ENCODE data around the gene TFIP11.

TFIP11 gene

DNA sequence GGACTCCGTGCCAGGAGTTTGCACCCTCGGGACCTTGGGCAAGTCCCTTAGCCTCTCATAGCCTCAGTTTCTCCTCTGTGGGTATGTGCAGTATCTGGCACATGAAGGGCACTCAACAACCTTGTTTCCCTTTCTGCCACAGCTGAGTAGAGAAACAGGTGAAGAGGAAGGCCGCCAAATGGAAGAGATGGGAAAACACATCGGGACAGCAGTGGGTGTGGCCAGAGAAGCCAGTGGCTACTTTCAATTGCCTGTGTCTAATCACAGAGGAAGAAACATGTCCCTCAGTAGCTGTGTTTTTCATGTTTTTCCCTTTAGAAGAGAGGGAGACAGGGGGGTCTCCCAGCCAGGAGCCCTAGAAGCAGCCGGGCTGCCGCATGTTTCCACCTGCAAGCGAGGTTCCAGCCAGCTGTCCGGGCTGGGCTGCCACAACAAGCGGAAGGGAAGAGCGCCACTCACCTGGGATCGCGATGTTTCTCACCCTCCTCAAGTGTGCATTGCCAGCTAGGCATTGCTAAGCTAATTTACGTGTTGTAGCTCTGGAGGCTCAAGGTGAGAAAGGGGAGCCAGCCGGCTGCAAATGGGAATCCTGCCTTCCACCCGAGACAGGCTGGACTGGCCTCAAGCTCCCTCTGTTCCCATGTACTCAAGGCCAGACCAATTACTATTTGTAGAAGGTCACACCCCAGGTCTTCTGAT is 66.5 kb downstream of the TFIP11 start:
- DNase-seq: no peak

- DNase-seq: no peak
Measured at GRCh38 chr22:26444777-26445176, 67.5 kb downstream of the TFIP11 start.

DNA sequence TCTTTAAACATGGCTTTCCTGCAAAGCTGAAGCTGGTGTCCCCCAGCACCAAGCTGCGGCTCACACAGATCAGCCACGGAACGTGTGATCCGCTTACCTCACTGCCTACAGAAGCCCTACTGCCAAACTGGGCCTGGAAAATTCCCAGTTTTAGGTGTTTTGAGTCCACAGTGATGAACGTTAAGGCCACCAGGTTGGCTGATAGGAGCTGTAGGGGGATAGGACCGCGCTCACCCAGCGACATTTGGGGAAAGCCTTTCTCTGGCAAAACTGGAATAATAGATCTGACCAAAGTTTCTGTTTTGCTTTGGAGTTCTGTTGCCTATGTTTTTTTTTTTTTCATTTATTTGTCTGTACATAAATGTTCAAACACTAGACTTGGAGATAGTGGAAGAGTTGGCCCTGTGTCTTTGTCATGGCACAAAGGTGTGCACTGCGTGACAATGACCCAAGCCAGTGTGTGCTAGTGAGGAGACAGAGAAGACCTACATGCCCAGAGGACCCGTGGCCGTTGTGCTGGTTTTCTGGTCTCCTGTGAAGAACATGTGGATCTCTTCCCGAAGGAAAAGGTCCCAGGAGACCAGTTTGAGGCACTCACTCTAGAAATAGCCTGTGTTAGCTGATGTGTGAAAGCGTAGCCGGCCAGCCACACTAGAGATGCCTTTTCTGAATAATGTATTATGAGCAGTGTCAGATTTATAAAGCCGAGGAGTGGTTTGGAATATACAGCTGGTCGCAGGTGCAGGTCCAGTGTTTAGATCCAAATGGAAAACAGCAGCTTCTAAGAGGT is 68.2 kb downstream of the TFIP11 start:
- DNase-seq: no peak

DNA sequence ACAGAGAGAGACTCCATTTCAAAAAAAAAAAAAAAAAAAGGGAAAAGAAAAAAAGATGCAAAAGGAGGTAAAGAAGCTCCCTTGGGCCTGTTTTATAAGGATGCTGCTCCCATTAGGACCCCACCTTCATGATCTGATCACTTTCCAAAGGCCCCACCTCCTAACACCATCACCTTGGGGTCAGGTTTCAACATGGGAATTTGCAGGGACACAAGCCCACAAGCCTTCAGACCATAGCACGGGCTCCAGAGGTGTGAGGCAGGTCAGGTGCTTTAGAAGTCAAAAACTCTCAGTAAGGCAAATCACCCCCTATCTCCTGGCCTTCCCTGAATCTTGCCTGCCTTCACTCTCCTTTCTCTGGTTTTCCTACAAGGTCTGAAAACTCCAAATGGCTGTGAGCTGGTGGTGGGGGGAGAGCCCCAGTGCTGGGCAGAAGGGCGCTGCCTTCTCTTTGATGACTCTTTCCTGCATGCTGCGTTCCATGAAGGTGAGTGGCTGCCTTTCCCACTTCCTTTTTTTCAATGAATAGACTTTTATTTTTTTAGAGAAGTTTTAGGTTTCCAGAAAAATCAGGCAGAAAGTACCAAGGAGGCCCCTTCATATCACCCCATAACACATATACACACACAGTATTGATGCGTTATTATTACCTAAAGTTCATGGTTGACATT is 70.1 kb downstream of the TFIP11 start:
- no peak for DNase-seq
